HepG2 (cell line): ENCODE data around the gene SMOC1. TPM values are rescaled to one million over a fixed set of nuclear protein-coding genes. Genes with fewer than 3 reads are reported as not detected.

Experiments used
- ATAC-seq: fragments of 200-7000 bp; cut with Tn5 transposase; 3 replicates; pipeline ENCODE4 v1.9.1; 2020; ENCODE audit warnings: mild to moderate bottlenecking, moderate library complexity
- BruUV-seq: library from RNA; stranded (reverse); fragments of 400-500 nt; replicated peaks from 2 replicates; lab custom pipeline; 2021; lab: Mats Ljungman, UMichigan
- CTCF ChIA-PET: fragments of 300-600 bp; formaldehyde crosslinking; extraction: SDS; loops from one replicate; lab custom pipeline; 2021; ENCODE audit warnings: low total read pairs, inconsistent platforms, low intra/inter-chr PET ratio; lab: Yijun Ruan, JAX
- POLR2A ChIA-PET: fragments of 350-600 bp; sonication (Branson Sonifier 250); formaldehyde crosslinking; loops from one replicate; lab custom pipeline; 2020; ENCODE audit warnings: antibody characterized with exemption, inconsistent platforms; lab: Yijun Ruan, JAX
- DNase-seq: peaks from one replicate; pipeline ENCODE4 v3.0.0-alpha.2; 2015; ENCODE audit warnings: low spot score
- FAIRE-seq: peaks from 3 replicates; lab custom pipeline; 2011; peaks lifted over from hg19 to GRCh38; lab: Jason Lieb, UNC
- H2AFZ ChIP-seq: one replicate; pipeline ENCODE4 v1.6.1; 2011; ENCODE audit warnings: low read length, inconsistent platforms
- H3K27ac ChIP-seq: fragments of 300-600 bp; 3 replicates; pipeline ENCODE4 v1.8.0; 2011; ENCODE audit warnings: mixed run types, mild to moderate bottlenecking, mixed read lengths, low read length, inconsistent platforms; ENCODE audit not compliant: insufficient read depth; ENCODE audit errors: extremely low read length
- H3K27me3 ChIP-seq, 2 experiments: fragments of 200-600 bp in 1 of 2; 2 replicates in 1 of 2; 3 replicates in 1 of 2; pipeline versions ENCODE4 v1.6.0 to v1.8.0; 2011; ENCODE audit warnings: low read length in 2 of 2, mild to moderate bottlenecking in 2 of 2, moderate library complexity in 2 of 2, inconsistent platforms in 1 of 2; ENCODE audit not compliant: insufficient read depth in 2 of 2, control insufficient read depth in 1 of 2
- H3K36me3 ChIP-seq, 2 experiments: fragments of 200-600 bp in 1 of 2; replicated peaks in 1 of 2; 2 replicates in 1 of 2; 3 replicates in 1 of 2; pipeline versions ENCODE4 v1.5.1 to v1.8.0; 2011; ENCODE audit warnings: low read length in 2 of 2, inconsistent platforms in 1 of 2; ENCODE audit not compliant: insufficient read depth in 2 of 2, control insufficient read depth in 1 of 2
- H3K4me1 ChIP-seq: 2 replicates; pipeline ENCODE4 v1.5.1; 2012; ENCODE audit warnings: low read length, inconsistent platforms; ENCODE audit not compliant: insufficient read depth
- H3K4me2 ChIP-seq: 2 replicates; pipeline ENCODE4 v1.6.0; 2011; ENCODE audit warnings: low read depth, low read length, inconsistent platforms
- H3K4me3 ChIP-seq, 3 experiments: fragments of 200-600 bp in 1 of 3; sonication (generic), shearing (Covaris generic) in 1 of 3; replicated peaks in 1 of 3; 2 replicates each; pipeline ENCODE4 v1.5.1; 2011 to 2016; ENCODE audit warnings: low read length in 3 of 3, inconsistent platforms in 2 of 3, low read depth in 2 of 3, mild to moderate bottlenecking in 2 of 3, control low read depth in 1 of 3, mixed read lengths in 1 of 3; ENCODE audit not compliant: insufficient read depth in 1 of 3
- H3K79me2 ChIP-seq: one replicate; pipeline ENCODE4 v1.6.1; 2011; ENCODE audit warnings: low read length, inconsistent platforms; ENCODE audit not compliant: insufficient read depth
- H3K9ac ChIP-seq: 2 replicates; pipeline ENCODE4 v1.6.0; 2011; ENCODE audit warnings: mild to moderate bottlenecking, low read depth, low read length, inconsistent platforms; ENCODE audit not compliant: insufficient read depth
- H3K9me3 ChIP-seq: 2 replicates; pipeline ENCODE4 v1.5.1; 2012; ENCODE audit warnings: mild to moderate bottlenecking, low read length
- H4K20me1 ChIP-seq: 2 replicates; pipeline ENCODE4 v1.6.0; 2011; ENCODE audit warnings: inconsistent platforms, mild to moderate bottlenecking, low read length, moderate library complexity; ENCODE audit not compliant: insufficient read depth
- ASH2L ChIP-seq: fragments of 300-600, 200-600 bp; sonication (generic); IDR thresholded peaks from 2 replicates; pipeline ENCODE4 v1.7.0; 2017; ENCODE audit warnings: low read depth, mild to moderate bottlenecking, moderate library complexity, mixed read lengths, low read length; ENCODE audit not compliant: insufficient read length
- RARG ChIP-seq: sonication (generic); formaldehyde crosslinking; IDR thresholded peaks from 2 replicates; pipeline ENCODE4 v1.4.0; 2020; ENCODE audit warnings: low read depth, mild to moderate bottlenecking, missing genetic modification reagents
- RNF219 ChIP-seq: sonication (generic); formaldehyde crosslinking; IDR thresholded peaks from 2 replicates; pipeline ENCODE4 v1.5.0; 2020; ENCODE audit warnings: mild to moderate bottlenecking, missing genetic modification reagents
- ZFP36 ChIP-seq: fragments of 150-350 bp; IDR thresholded peaks from 2 replicates; pipeline ENCODE4 v1.6.1; 2018; ENCODE audit warnings: borderline replicate concordance, low read length, low read depth; ENCODE audit not compliant: partially characterized antibody
- ZNF503 ChIP-seq: sonication (generic); formaldehyde crosslinking; IDR thresholded peaks from 2 replicates; pipeline ENCODE4 v1.4.0; 2020; ENCODE audit warnings: missing genetic modification reagents
- WGBS: methylation state at CpG from one replicate; pipeline ENCODE4 v1.1.6; 2017; ENCODE audit warnings: low lambda C conversion rate; 5-methylcytosine and 5-hydroxymethylcytosine counted together
- in situ Hi-C: cut with HindIII; loops from 2 replicates; pipeline ENCODE4 v1.10.0; 2017; ENCODE audit warnings: low pct_unique_long_range_greater_than_20kb; ENCODE audit not compliant: extremely low pct_ligation_motif_present
- intact Hi-C: fragments of 100-400 bp; cut with micrococcal nuclease; formaldehyde crosslinking; loops from one replicate; pipeline ENCODE4 v1.10.0; 2022; ENCODE audit not compliant: unreplicated experiment
- polyA plus RNA-seq, 8 experiments: library from polyadenylated mRNA; depleted of rRNA in 3 of 8; stranded (reverse) in 7 of 8; unstranded in 1 of 8; fragments of >200 nt; fragmentation: Illumina TruSeq in 4 of 8; extraction: Trizol in 4 of 8; gene quantifications; 2 replicates each; pipeline versions ENCODE4 v1.2.1 to v1.2.3, GENCODE V29; 2011 to 2016; ENCODE audit warnings: low read depth in 4 of 8, missing spikeins in 1 of 8, mixed read lengths in 1 of 8; ENCODE audit not compliant: insufficient read depth in 1 of 8
- total RNA-seq, 5 experiments: library from RNA; depleted of rRNA; stranded (reverse); fragments of >200 nt; fragmentation: Illumina TruSeq; extraction: Trizol; gene quantifications; 2 replicates each; pipeline ENCODE4 v1.2.3, GENCODE V29; 2016; ENCODE audit warnings: low read depth in 1 of 5
- TF ChIP-seq, protein P1 (sequence below): sonication (generic); formaldehyde crosslinking; IDR thresholded peaks from 2 replicates; pipeline ENCODE4 v1.9.0; 2022; ENCODE audit warnings: low read depth, missing genetic modification reagents
- TF ChIP-seq, protein P2 (sequence below): sonication (generic); formaldehyde crosslinking; IDR thresholded peaks from 2 replicates; pipeline ENCODE4 v1.5.1; 2020; ENCODE audit warnings: mild to moderate bottlenecking, missing genetic modification reagents

SMOC1 gene
- total and polyA plus RNA-seq, 2 of the 13 experiments (the other 11 are each of a cell fraction or from before 2014, with no cell fraction given): 17.8 to 35.6 TPM

DNA sequence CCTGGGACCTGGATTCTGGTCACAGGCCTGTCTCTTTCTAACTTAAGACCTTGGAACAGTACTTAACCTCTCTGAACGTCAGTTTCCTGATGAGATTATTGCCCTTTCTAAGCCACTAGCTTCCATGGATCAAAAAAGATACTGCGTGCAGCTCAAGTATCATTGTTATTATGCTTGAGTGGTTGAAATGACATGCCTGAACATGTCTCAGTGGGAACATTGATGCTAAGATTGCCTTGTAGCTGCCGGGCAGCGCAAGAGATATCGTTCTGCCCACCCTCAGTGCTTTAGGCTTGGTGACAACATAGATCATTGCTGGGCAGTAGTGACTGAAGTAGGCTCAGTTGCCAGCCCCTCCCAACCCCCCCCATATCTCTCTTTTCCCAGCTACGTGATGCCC lies 131.9 kb downstream of the SMOC1 start:
- 97% methylated on average over 6 of the region's 6 CpGs for WGBS
- H3K27ac ChIP-seq: no peak overlapping the region
- H3K36me3 ChIP-seq: peaks cover 21 to 42% of the 10 kb centered on the region in 2 experiments
- TF ChIP-seq, protein P1, sequence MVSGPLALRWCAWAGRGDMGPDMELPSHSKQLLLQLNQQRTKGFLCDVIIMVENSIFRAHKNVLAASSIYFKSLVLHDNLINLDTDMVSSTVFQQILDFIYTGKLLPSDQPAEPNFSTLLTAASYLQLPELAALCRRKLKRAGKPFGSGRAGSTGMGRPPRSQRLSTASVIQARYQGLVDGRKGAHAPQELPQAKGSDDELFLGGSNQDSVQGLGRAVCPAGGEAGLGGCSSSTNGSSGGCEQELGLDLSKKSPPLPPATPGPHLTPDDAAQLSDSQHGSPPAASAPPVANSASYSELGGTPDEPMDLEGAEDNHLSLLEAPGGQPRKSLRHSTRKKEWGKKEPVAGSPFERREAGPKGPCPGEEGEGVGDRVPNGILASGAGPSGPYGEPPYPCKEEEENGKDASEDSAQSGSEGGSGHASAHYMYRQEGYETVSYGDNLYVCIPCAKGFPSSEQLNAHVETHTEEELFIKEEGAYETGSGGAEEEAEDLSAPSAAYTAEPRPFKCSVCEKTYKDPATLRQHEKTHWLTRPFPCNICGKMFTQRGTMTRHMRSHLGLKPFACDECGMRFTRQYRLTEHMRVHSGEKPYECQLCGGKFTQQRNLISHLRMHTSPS (CRISPR knock-in tag): no peak
- TF ChIP-seq RNF219 (CRISPR knock-in tag): no peak
- TF ChIP-seq ASH2L: no peak
- TF ChIP-seq ZNF503 (CRISPR knock-in tag): no peak
- TF ChIP-seq, protein P2, sequence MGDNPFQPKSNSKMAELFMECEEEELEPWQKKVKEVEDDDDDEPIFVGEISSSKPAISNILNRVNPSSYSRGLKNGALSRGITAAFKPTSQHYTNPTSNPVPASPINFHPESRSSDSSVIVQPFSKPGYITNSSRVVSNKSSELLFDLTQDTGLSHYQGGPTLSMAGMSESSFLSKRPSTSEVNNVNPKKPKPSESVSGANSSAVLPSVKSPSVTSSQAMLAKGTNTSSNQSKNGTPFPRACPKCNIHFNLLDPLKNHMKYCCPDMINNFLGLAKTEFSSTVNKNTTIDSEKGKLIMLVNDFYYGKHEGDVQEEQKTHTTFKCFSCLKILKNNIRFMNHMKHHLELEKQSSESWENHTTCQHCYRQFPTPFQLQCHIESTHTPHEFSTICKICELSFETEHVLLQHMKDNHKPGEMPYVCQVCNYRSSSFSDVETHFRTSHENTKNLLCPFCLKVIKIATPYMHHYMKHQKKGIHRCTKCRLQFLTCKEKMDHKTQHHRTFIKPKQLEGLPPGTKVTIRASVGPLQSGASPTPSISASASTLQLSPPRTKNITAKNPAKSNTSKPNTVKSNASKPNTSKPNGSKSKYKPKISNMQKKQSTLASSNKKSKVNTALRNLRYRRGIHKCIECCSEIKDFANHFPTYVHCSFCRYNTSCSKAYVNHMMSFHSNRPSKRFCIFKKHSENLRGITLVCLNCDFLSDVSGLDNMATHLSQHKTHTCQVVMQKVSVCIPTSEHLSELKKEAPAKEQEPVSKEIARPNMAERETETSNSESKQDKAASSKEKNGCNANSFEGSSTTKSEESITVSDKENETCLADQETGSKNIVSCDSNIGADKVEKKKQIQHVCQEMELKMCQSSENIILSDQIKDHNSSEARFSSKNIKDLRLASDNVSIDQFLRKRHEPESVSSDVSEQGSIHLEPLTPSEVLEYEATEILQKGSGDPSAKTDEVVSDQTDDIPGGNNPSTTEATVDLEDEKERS (CRISPR knock-in tag): no peak
- no peak for TF ChIP-seq ZFP36
- no peak for TF ChIP-seq RARG
- ChIA-PET CTCF (no interaction called here), POLR2A (no interaction called here)
- in situ Hi-C loops: loop anchor here (25.0 kb wide), 1 partner anchor 424 kb away; no protein-coding TSS in a partner anchor
- no peaks in the 10 kb centered on the region for H3K9me3 ChIP-seq
- no peak overlapping the region for H3K4me2 ChIP-seq
- intact Hi-C loops: loop anchor here (5.0 kb wide), 1 partner anchor 194 kb away; no protein-coding TSS in a partner anchor
- H2AFZ ChIP-seq: no peak overlapping the region
- no peaks in the 10 kb centered on the region for H4K20me1 ChIP-seq
- peaks cover 20% of the 10 kb centered on the region for H3K4me1 ChIP-seq
- no peak for DNase-seq
- H3K9ac ChIP-seq: no peak overlapping the region
- H3K4me3 ChIP-seq: no peak overlapping the region
- no peaks in the 10 kb centered on the region for H3K27me3 ChIP-seq
- FAIRE-seq: no peak
- ATAC-seq: no peak
- H3K79me2 ChIP-seq: no peaks in the 10 kb centered on the region
- BruUV-seq: no TSS peak
